Middle frontal gyrus (tissue), 1 donor: ENCODE results near the gene SF3B1.
"Not testable (repeated sequence)": the region's sequence is repeated elsewhere in the genome, so short reads cannot be mapped to it uniquely, and the experiment has no call there.

ENCODE experiments used
- DNase-seq: peaks from one replicate; pipeline ENCODE4 v3.0.0-alpha.2; 2015; ENCODE audit warnings: low spot score; ENCODE audit errors: extremely low spot score

SF3B1 gene

DNA sequence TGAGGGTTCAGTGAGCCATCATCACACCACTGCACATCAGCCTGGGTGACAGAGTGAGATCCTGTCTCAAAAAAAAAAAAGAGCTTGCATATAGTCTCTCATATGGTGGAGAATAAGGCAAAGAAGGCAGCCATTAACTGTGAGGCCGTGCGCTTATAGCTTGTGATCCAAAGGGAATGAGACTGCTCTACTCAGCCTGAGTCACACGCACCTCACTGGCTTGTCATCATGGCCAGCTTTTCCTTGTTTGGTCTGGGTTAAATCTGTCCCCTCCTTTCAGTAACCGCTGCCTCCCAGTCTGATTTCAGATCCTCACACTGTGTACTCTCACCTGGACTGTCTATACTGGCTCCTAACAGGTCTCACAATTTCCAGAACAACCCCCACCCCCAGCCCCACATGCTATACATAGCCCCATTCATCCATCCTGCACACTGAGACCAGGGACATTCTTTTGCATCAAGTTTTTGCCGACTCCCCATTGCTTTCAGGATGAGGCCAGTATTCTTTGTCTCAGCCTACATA lies 88.9 kb downstream of the SF3B1 start:
- DNase-seq, result no peak

DNA sequence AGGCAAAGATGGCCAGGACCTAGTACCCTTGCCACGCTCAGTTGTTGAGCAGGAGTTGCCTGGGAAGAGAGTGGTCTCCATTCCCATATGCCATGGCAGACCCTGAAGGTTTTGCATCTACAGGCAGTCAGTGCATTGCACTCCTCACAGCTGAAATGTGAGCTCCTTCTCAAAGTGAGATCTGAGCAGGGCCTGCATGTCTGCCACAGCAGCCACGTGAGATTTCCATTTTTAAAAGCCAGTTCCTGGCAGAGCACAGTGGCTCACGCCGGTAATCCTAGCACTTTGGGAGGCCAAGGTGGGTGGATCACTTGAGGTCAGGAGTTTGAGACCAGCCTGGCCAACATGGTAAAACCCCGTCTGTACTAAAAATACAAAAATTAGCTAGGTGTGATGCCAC lies 90.9 kb downstream of the SF3B1 start:
- DNase-seq, result not testable (repeated sequence)

DNA sequence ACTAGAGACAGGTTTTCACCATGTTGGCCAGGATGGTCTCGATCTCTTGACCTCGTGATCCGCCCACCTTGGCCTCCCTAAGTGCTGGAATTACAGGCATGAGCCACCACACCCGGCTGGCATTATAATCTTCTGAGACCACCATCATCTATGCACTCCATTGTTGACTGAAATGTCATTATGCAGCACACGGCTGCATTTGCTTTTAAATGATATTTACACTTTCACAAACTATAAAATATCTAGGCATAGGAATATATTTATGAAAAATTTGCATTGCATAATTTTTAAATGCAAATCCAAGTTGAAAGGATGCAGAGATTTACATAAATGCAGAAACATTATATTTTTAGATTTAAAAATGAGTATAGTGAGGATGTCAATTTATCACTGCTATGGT lies 94.2 kb downstream of the SF3B1 start:
- DNase-seq, result no peak
